Subcutaneous abdominal adipose tissue (tissue), 5 donors: ENCODE results near the gene EIF4EBP3.
"Not testable (repeated sequence)": the region's sequence is repeated elsewhere in the genome, so short reads cannot be mapped to it uniquely, and the experiment has no call there.

ENCODE experiments used
- H3K27ac ChIP-seq: one replicate; pipeline ENCODE4 v1.7.0; 2013; ENCODE audit warnings: low read depth, mild to moderate bottlenecking, inconsistent platforms, low read length, moderate library complexity
- H3K27me3 ChIP-seq, 5 donors: one replicate each; pipeline ENCODE4 v1.7.0; 2013; ENCODE audit warnings: low read length in 5 of 5, inconsistent platforms in 1 of 5; ENCODE audit not compliant: control insufficient read depth in 5 of 5, insufficient read depth in 4 of 5
- H3K36me3 ChIP-seq, 5 donors: one replicate each; pipeline ENCODE4 v1.7.0; 2013; ENCODE audit warnings: low read length in 5 of 5; ENCODE audit not compliant: control insufficient read depth in 5 of 5, insufficient read depth in 5 of 5
- H3K4me1 ChIP-seq, 5 donors: one replicate each; pipeline ENCODE4 v1.7.0; 2013; ENCODE audit warnings: low read length in 5 of 5, mild to moderate bottlenecking in 3 of 5, moderate library complexity in 1 of 5; ENCODE audit not compliant: control insufficient read depth in 5 of 5, insufficient read depth in 5 of 5
- H3K4me3 ChIP-seq, 5 donors: one replicate each; pipeline ENCODE4 v1.7.0; 2013; ENCODE audit warnings: low read length in 5 of 5, low read depth in 1 of 5
- H3K9ac ChIP-seq, 5 donors: one replicate each; pipeline ENCODE4 v1.7.0; 2013; ENCODE audit warnings: low read length in 5 of 5, mild to moderate bottlenecking in 4 of 5, moderate library complexity in 3 of 5
- H3K9me3 ChIP-seq, 5 donors: one replicate each; pipeline ENCODE4 v1.7.0; 2013; ENCODE audit warnings: low read length in 5 of 5; ENCODE audit not compliant: control insufficient read depth in 5 of 5
- donor health status: healthy.
- donor health status: healthy.
- donor health status: healthy.
- donor health status: healthy.
- donor health status: healthy.

Gene EIF4EBP3

GRCh38 chr5:140591747-140592372, 44.4 kb downstream of the EIF4EBP3 start:
- Histone ChIP-seq H3K9ac (no peak overlapping the region), H3K36me3 (no peaks in the 10 kb centered on the region), H3K27ac (no peak overlapping the region), H3K27me3 (no peaks in the 10 kb centered on the region), H3K4me1 (peaks cover 2 to 62% (median 27%) of the 10 kb centered on the region in 5 donors), H3K9me3 (no peaks in the 10 kb centered on the region), H3K4me3 (peak overlapping the region in 1 of 5 donors; percentile 5)

DNA sequence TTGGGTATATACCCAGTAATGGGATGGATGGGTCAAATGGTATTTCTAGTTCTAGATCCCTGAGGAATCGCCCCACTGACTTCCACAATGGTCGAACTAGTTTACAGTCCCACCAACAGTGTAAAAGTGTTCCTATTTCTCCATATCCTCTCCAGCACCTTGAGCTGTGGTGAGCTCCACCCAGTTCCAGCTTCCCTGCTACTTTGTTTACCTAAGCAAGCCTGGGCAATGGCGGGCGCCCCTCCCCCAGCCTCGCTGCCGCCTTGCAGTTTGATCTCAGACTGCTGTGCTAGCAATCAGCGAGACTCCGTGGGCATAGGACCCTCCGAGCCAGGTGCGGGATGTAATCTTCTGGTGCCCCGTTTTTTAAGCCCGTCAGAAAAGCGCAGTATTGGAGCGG, 45.6 kb downstream of the EIF4EBP3 start:
- H3K9ac ChIP-seq, H3K9me3 ChIP-seq, H3K4me3 ChIP-seq, H3K27me3 ChIP-seq, H3K27ac ChIP-seq, H3K36me3 ChIP-seq: not testable (repeated sequence)
- peaks cover 2 to 62% (median 27%) of the 10 kb centered on the region in 5 donors for H3K4me1 ChIP-seq

DNA sequence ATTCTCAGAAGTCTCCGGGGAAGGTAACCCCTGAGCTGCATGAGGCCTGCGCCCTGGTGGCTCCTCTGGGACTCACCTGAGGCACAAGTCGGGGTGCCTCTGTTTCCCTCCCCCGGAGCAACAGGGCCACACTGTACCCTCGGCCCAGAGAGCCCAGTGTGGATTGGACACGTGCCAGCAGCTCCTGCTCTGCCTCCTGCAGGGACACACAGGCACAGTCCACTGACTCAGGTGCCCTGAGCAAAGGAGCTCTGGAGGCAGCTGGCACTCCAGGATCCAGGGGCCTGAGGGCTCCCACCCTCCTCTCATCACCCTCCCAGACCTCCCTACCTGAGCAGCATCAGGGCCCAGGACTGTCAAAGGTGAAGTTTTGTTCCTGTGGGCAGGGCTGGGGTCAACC, 46.7 kb downstream of the EIF4EBP3 start:
- Histone ChIP-seq H3K9me3 (no peaks in the 10 kb centered on the region), H3K36me3 (no peaks in the 10 kb centered on the region), H3K27ac (no peak overlapping the region), H3K4me3 (no peak overlapping the region), H3K27me3 (no peaks in the 10 kb centered on the region), H3K4me1 (peaks cover 2 to 53% (median 24%) of the 10 kb centered on the region in 5 donors), H3K9ac (no peak overlapping the region)

- Histone ChIP-seq H3K4me1 (peaks cover 2 to 43% (median 18%) of the 10 kb centered on the region in 5 donors), H3K9ac (peak overlapping the region in 1 of 5 donors; percentile 4), H3K4me3 (no peak overlapping the region), H3K36me3 (no peaks in the 10 kb centered on the region), H3K27ac (no peak overlapping the region), H3K9me3 (no peaks in the 10 kb centered on the region), H3K27me3 (no peaks in the 10 kb centered on the region)
These were observed 48.3 kb downstream of the EIF4EBP3 start for GRCh38 chr5:140595538-140596300.

DNA sequence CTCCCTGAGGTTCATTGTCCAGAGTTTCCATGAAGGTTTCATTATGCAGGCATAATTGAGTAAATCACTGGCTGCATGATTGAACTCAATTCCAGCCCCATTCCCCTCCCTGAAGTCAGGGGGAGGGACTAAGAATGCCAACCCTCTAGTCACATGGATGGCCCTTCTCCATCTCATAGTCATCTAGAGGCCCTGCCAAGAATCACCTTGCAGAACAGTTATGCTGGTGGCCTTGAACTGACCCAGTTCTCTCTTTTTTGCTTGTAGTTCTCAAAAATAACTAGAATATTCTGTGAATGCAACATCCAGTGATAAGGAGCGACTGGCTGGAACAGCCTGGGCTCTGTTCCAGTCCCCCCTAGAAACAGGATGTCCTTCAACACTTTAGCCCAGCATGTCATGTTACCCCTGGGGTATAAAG, 48.9 kb downstream of the EIF4EBP3 start:
- no peak overlapping the region for H3K4me3 ChIP-seq
- H3K27me3 ChIP-seq, result no peaks in the 10 kb centered on the region
- H3K27ac ChIP-seq, result no peak overlapping the region
- peaks cover 2 to 37% (median 18%) of the 10 kb centered on the region in 5 donors for H3K4me1 ChIP-seq
- H3K9ac ChIP-seq, result peak overlapping the region in 1 of 5 donors; percentile 4
- no peaks in the 10 kb centered on the region for H3K9me3 ChIP-seq
- H3K36me3 ChIP-seq, result no peaks in the 10 kb centered on the region

GRCh38 chr5:140598836-140599235, 51.4 kb downstream of the EIF4EBP3 start:
- Histone ChIP-seq H3K9me3 (no peaks in the 10 kb centered on the region), H3K36me3 (no peaks in the 10 kb centered on the region), H3K27me3 (no peaks in the 10 kb centered on the region), H3K27ac (no peak overlapping the region), H3K4me1 (peaks cover 2 to 37% (median 18%) of the 10 kb centered on the region in 5 donors), H3K4me3 (no peak overlapping the region), H3K9ac (no peak overlapping the region)
